IMR-90 (cell line): Measurements from ENCODE around the gene NUCB1.

Experiments
- BHLHE40 ChIP-seq: fragments of 150-350 bp; IDR thresholded peaks from 2 replicates; pipeline ENCODE4 v1.6.1; 2016; ENCODE audit warnings: mild to moderate bottlenecking, low read depth, low read length
- FOS ChIP-seq: fragments of 150-350 bp; IDR thresholded peaks from 2 replicates; pipeline ENCODE4 v1.6.1; 2016; ENCODE audit warnings: low read depth, low read length
- MAFK ChIP-seq: IDR thresholded peaks from 2 replicates; pipeline ENCODE4 v1.6.1; 2012; ENCODE audit warnings: low read depth, low read length, improper control_type of control experiment
- POLR2A ChIP-seq: IDR thresholded peaks from 2 replicates; pipeline ENCODE4 v1.6.1; 2012; ENCODE audit warnings: mild to moderate bottlenecking, low read depth, low read length
- TF ChIP-seq, protein P1 (sequence below): conservative IDR thresholded peaks from 2 replicates; pipeline ENCODE4 v1.5.1; 2012; ENCODE audit warnings: mild to moderate bottlenecking, low read depth, low read length, improper control_type of control experiment
- TF ChIP-seq, protein P2 (sequence below): fragments of 150-350 bp; IDR thresholded peaks from 2 replicates; pipeline ENCODE4 v1.6.1; 2017; ENCODE audit warnings: mild to moderate bottlenecking, antibody characterized with exemption, low read length, low read depth

DNA sequence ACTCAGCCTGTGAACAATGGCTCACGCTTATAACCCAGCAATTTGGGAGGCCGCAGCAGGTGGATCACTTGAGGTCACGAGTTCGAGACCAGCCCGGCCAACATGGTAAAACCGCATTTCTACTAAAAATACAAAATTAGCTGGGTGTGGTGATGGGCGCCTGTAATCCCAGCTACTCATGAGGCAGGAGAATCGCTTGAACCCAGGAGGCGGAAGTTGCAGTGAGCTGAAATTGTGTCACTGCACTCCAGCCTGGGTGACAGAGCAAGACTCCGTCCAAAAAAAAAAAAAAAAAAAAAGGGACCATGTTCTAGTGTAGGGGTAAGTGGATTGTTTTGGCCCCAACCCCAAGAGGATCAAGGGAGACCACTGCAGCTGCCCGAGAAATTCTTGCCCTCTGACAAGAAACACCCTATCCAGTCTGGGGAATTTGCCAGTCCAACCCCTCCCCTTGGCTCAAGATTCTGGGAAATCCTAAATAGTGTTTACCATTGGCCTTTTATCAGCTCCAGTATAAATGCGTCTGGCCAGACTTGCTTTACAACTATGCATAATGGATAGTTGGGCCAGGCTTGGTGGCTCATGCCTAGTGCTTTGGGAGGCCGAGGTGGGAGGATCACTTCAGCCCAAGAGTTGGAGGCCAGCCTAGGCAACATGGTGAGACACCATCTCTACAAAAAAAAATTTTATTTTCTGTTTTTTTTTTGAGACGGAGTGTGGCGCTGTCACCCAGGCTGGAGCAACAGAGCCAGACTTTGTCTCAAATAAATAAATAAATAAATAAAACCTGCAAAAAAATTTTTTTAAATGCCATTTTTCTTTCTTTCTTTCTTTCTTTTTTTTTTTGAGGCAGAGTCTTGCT lies 28.3 kb downstream of the NUCB1 start:
- TF ChIP-seq, protein P1, sequence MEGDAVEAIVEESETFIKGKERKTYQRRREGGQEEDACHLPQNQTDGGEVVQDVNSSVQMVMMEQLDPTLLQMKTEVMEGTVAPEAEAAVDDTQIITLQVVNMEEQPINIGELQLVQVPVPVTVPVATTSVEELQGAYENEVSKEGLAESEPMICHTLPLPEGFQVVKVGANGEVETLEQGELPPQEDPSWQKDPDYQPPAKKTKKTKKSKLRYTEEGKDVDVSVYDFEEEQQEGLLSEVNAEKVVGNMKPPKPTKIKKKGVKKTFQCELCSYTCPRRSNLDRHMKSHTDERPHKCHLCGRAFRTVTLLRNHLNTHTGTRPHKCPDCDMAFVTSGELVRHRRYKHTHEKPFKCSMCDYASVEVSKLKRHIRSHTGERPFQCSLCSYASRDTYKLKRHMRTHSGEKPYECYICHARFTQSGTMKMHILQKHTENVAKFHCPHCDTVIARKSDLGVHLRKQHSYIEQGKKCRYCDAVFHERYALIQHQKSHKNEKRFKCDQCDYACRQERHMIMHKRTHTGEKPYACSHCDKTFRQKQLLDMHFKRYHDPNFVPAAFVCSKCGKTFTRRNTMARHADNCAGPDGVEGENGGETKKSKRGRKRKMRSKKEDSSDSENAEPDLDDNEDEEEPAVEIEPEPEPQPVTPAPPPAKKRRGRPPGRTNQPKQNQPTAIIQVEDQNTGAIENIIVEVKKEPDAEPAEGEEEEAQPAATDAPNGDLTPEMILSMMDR, result no peak
- TF ChIP-seq, protein P2, sequence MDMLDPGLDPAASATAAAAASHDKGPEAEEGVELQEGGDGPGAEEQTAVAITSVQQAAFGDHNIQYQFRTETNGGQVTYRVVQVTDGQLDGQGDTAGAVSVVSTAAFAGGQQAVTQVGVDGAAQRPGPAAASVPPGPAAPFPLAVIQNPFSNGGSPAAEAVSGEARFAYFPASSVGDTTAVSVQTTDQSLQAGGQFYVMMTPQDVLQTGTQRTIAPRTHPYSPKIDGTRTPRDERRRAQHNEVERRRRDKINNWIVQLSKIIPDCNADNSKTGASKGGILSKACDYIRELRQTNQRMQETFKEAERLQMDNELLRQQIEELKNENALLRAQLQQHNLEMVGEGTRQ, result no peak
- TF ChIP-seq FOS (no peak), MAFK (no peak), BHLHE40 (no peak), POLR2A (no peak)
